HG03064 (cell line): Measurements from ENCODE around the gene MATR3.

Experiments
- ATAC-seq: cut with Tn5 transposase; IDR thresholded peaks from one replicate; pipeline ENCODE4 v1.9.1; 2021; ENCODE audit warnings: low read depth; ENCODE audit not compliant: unreplicated experiment

The MATR3 gene

GRCh38 chr5:139271201-139272027 lies 22.1 kb upstream of the MATR3 start:
- no peak for ATAC-seq

- ATAC-seq: no peak
Measured at GRCh38 chr5:139272471-139273321, 20.8 kb upstream of the MATR3 start.

GRCh38 chr5:139273322-139273571 lies 20.3 kb upstream of the MATR3 start:
- no peak for ATAC-seq

GRCh38 chr5:139273572-139274289 lies 19.8 kb upstream of the MATR3 start:
- peak; percentile 78 for ATAC-seq

- ATAC-seq: no peak
Measured at GRCh38 chr5:139275536-139275935, 18.0 kb upstream of the MATR3 start.

- ATAC-seq: no peak
Measured at GRCh38 chr5:139275956-139276355, 17.6 kb upstream of the MATR3 start.

- ATAC-seq: no peak
Measured at GRCh38 chr5:139276426-139276825, 17.1 kb upstream of the MATR3 start.

GRCh38 chr5:139277171-139277570 lies 16.4 kb upstream of the MATR3 start:
- no peak for ATAC-seq

GRCh38 chr5:139278540-139279274 lies 14.8 kb upstream of the MATR3 start:
- no peak for ATAC-seq

GRCh38 chr5:139282197-139282557 lies 11.4 kb upstream of the MATR3 start:
- ATAC-seq: no peak

- no peak for ATAC-seq
Measured at GRCh38 chr5:139283252-139284166, 10.0 kb upstream of the MATR3 start.

GRCh38 chr5:139284295-139284694 lies 9.2 kb upstream of the MATR3 start:
- no peak for ATAC-seq

- no peak for ATAC-seq
Measured at GRCh38 chr5:139285651-139286392, 7.7 kb upstream of the MATR3 start.

GRCh38 chr5:139287890-139288635 lies 5.5 kb upstream of the MATR3 start:
- no peak for ATAC-seq

- ATAC-seq: no peak
Measured at GRCh38 chr5:139291051-139291450, 2.5 kb upstream of the MATR3 start.

- no peak for ATAC-seq
Measured at GRCh38 chr5:139293202-139293506, 386 bp upstream of the MATR3 start.

- ATAC-seq: peak; percentile 25
Measured at GRCh38 chr5:139294374-139295165, 1.0 kb downstream of the MATR3 start.
